Activated naive CD4-positive, alpha-beta T cell treated with anti-CD3 and anti-CD28 coated beads, Interleukin-2, amount 50 U/mL, for 24 hours (primary cell): ENCODE results near the gene G6PC1.
"Not testable (repeated sequence)": the region's sequence is repeated elsewhere in the genome, so short reads cannot be mapped to it uniquely, and the experiment has no call there.

ENCODE experiments used
- H3K27ac Mint-ChIP-seq: one replicate; pipeline ENCODE4 v1.8.0; 2021; ENCODE audit warnings: mild to moderate bottlenecking, mixed read lengths
- H3K27me3 Mint-ChIP-seq: one replicate; pipeline ENCODE4 v1.8.0; 2021; ENCODE audit warnings: mixed read lengths
- H3K36me3 Mint-ChIP-seq: one replicate; pipeline ENCODE4 v1.8.0; 2021; ENCODE audit warnings: mixed read lengths
- H3K4me1 Mint-ChIP-seq: one replicate; pipeline ENCODE4 v1.8.0; 2021; ENCODE audit warnings: mixed read lengths
- H3K4me3 Mint-ChIP-seq: one replicate; pipeline ENCODE4 v1.8.0; 2021; ENCODE audit warnings: mild to moderate bottlenecking, mixed read lengths
- H3K9me3 Mint-ChIP-seq: one replicate; pipeline ENCODE4 v1.8.0; 2021; ENCODE audit warnings: mixed read lengths

Gene G6PC1

DNA sequence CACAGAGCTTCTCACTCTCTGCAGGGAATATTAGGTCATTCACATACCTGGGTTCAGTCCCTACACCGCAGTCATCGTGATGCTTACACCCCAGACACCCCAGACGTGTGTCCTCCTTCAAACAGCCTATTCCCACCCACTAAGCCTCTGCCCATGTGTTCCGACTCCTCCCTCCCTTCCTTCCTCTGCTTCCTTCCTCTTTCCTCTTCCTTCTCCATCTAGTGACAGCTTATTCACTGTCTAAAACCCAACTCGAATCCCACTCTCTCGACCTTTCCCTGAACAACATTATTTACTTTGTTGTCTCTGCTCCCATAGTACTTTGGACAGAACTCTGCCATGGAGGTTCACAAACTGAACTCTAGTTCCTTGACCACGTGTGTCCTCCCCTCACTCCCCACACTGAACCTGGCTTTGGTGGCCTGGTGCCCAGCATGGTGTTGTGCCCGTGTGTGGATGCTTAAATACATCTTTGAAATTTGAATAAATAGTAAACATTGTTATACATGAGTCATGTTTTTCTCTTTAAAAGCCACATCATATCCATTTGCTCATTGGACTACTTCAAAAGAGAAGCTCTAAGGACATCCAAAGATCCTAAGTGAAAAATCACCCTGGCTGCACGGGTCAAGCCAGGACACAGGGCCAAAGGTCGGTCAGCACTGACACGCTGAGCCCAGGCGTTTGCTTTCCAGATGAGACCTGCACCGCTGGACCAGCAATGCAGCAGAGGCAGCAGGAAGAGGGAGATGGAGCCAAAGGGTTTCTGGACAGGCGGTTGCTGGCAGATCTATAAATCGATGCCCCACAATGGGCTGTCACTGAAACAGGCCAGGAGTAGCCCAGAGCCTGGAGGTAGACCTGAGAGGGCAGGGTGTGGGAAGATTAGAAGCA is 14.1 kb upstream of the G6PC1 start:
- Mint-ChIP-seq H3K4me1 (no peaks in the 10 kb centered on the region), H3K36me3 (no peaks in the 10 kb centered on the region), H3K9me3 (no peaks in the 10 kb centered on the region), H3K4me3 (no peak overlapping the region), H3K27ac (no peak overlapping the region), H3K27me3 (no peaks in the 10 kb centered on the region)

DNA sequence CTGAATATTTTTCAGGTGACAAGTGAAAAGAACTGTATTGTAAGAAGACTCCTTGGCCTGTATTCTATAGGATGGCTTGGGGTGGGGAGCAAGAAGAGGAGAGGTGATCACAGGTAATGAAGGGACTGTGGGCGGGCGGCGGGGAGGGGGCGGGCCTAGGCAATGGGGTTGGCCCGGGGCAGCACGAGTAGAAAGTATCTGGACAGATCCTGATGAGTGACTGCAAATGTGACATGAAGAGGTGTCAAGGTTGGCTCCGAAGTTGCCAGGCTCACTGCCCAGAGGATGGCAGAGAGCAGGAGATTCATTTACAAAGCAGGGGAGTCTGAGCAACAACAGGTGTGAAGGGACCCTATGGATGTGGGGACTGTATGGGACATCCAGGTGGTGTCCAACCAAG is 10.8 kb upstream of the G6PC1 start:
- Mint-ChIP-seq H3K27me3 (peaks cover 2% of the 10 kb centered on the region), H3K4me3 (no peak overlapping the region), H3K9me3 (no peaks in the 10 kb centered on the region), H3K4me1 (no peaks in the 10 kb centered on the region), H3K36me3 (no peaks in the 10 kb centered on the region), H3K27ac (no peak overlapping the region)

DNA sequence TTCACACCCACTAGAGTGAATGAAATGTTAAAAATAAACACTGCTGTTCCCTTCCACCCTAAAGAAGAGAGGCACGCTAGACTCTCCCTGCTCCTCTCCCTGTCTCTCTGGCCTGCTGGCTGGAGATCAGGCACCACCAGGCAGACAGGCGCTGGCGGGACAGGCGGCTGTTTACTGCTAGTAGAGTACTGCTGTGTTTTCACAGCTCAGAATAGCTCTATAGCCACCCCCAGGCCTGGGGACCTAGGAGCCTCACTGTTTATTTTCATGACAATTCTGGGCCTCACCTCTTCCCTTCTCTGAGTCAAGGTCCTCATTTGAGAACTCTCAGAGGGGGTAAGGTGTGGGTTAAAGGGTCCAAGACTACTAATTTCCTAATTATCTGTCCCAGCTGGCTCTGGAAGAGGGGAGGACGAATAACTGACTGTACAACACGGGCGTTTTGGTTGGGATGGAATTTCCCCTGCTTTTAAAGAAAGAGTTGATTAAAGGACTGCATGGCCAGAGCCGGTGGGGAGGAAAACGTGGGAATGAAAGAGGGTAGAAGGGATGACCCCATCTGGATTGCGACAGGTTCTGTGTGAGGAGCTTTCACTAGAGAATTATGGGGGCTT is 9.0 kb upstream of the G6PC1 start:
- H3K36me3 Mint-ChIP-seq: no peaks in the 10 kb centered on the region
- peaks cover 2% of the 10 kb centered on the region for H3K27me3 Mint-ChIP-seq
- no peak overlapping the region for H3K27ac Mint-ChIP-seq
- no peaks in the 10 kb centered on the region for H3K4me1 Mint-ChIP-seq
- H3K9me3 Mint-ChIP-seq: no peaks in the 10 kb centered on the region
- no peak overlapping the region for H3K4me3 Mint-ChIP-seq

DNA sequence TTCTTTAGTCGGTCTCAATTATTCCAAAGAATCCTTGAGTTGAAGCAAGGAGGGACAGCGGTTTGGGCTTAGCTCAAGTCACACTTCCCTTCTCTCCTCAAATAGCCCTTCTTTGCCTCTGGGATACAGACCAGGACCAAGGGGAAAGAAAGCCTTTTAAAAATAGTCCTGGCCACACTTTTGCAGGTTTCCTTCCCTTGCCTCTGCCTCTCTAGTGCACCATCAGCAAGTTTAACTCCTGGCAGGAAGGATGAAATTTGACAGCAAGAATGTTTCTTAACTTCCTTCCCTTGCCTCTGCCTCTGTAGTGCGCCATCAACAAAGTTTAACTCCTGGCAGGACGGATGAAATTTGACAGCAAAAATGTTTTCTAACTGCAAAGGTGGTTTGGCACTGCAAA is 7.2 kb upstream of the G6PC1 start:
- Mint-ChIP-seq H3K4me3 (no peak overlapping the region), H3K4me1 (no peaks in the 10 kb centered on the region), H3K27ac (no peak overlapping the region), H3K9me3 (no peaks in the 10 kb centered on the region), H3K27me3 (peaks cover 2% of the 10 kb centered on the region), H3K36me3 (no peaks in the 10 kb centered on the region)

GRCh38 chr17:42894283-42895184 is 6.1 kb upstream of the G6PC1 start:
- peaks cover 2% of the 10 kb centered on the region for H3K27me3 Mint-ChIP-seq
- no peaks in the 10 kb centered on the region for H3K4me1 Mint-ChIP-seq
- no peak overlapping the region for H3K4me3 Mint-ChIP-seq
- H3K27ac Mint-ChIP-seq: no peak overlapping the region
- H3K9me3 Mint-ChIP-seq: no peaks in the 10 kb centered on the region
- no peaks in the 10 kb centered on the region for H3K36me3 Mint-ChIP-seq

- Mint-ChIP-seq H3K4me1 (no peaks in the 10 kb centered on the region), H3K27ac (no peak overlapping the region), H3K4me3 (no peak overlapping the region), H3K36me3 (no peaks in the 10 kb centered on the region), H3K9me3 (no peaks in the 10 kb centered on the region), H3K27me3 (peaks cover 2% of the 10 kb centered on the region)
Measured at GRCh38 chr17:42895185-42895555, 5.4 kb upstream of the G6PC1 start.

DNA sequence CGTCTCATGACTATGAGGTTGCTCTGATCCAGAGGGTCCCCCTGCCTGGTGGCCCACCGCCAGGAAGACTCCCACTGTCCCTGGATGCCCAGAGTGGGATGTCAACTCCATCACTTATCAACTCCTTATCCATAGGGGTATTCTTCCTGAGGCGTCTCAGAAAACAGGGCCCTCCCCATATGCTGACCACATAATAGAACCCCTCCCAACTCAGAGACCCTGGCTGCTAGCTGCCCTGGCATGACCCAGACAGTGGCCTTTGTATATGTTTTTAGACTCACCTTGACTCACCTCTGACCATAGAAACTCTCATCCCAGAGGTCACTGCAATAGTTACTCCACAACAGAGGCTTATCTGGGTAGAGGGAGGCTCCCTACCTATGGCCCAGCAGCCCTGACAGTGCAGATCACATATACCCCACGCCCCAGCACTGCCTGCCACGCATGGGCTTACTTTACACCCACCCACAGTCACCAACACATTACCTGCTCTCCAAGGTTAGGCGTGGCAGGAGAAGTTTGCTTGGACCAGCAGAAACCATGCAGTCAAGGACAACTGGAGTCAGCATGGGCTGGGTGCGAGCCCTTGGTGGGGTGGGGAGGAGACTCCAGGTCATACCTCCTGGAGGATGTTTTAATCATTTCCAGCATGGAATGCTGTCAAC is 2.3 kb upstream of the G6PC1 start:
- H3K9me3 Mint-ChIP-seq: no peaks in the 10 kb centered on the region
- no peak overlapping the region for H3K4me3 Mint-ChIP-seq
- no peak overlapping the region for H3K27ac Mint-ChIP-seq
- H3K4me1 Mint-ChIP-seq: no peaks in the 10 kb centered on the region
- no peaks in the 10 kb centered on the region for H3K36me3 Mint-ChIP-seq
- H3K27me3 Mint-ChIP-seq: peaks cover 2% of the 10 kb centered on the region

- H3K27me3 Mint-ChIP-seq, H3K4me1 Mint-ChIP-seq, H3K27ac Mint-ChIP-seq, H3K9me3 Mint-ChIP-seq, H3K4me3 Mint-ChIP-seq, H3K36me3 Mint-ChIP-seq: not testable (repeated sequence)
Measured at GRCh38 chr17:42899981-42900380, 618 bp upstream of the G6PC1 start.

DNA sequence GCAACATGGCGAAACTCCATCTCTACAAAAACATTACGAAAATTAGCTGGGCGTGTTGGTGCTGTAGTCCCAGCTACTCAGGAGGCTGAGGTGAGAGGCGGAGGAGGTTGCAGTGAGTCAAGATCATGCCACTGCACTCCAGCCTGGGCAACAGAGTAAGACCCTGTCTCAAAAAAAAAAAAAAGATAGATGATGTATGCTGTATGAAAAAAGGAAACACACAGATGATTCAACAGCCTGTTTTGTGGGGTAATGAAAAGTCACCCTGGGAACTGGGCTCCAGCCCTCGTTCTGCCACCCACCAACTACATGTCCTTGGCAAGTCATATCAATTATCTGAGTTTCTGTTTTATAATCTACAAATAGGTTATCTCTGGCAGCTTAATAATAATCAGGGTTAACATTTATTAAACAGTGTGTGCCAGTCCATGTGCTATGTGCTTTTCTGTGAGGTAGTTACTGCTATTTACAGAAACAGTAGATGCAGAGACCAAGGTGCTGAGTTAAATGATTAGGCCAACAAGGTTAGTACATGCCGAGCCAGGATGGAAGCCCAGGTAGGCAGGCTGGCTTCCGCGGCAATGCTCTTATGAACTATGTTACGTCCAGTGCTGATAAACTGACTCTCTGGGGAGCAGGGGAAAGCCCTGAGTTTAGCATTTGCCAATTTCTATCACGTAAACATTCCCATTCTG is 1.1 kb downstream of the G6PC1 start:
- Mint-ChIP-seq H3K27me3 (no peaks in the 10 kb centered on the region), H3K4me1 (no peaks in the 10 kb centered on the region), H3K27ac (no peak overlapping the region), H3K36me3 (no peaks in the 10 kb centered on the region), H3K9me3 (no peaks in the 10 kb centered on the region), H3K4me3 (no peak overlapping the region)

GRCh38 chr17:42904110-42904469 is 3.5 kb downstream of the G6PC1 start:
- H3K36me3 Mint-ChIP-seq: no peaks in the 10 kb centered on the region
- H3K9me3 Mint-ChIP-seq: no peaks in the 10 kb centered on the region
- no peaks in the 10 kb centered on the region for H3K4me1 Mint-ChIP-seq
- no peak overlapping the region for H3K4me3 Mint-ChIP-seq
- no peaks in the 10 kb centered on the region for H3K27me3 Mint-ChIP-seq
- no peak overlapping the region for H3K27ac Mint-ChIP-seq

DNA sequence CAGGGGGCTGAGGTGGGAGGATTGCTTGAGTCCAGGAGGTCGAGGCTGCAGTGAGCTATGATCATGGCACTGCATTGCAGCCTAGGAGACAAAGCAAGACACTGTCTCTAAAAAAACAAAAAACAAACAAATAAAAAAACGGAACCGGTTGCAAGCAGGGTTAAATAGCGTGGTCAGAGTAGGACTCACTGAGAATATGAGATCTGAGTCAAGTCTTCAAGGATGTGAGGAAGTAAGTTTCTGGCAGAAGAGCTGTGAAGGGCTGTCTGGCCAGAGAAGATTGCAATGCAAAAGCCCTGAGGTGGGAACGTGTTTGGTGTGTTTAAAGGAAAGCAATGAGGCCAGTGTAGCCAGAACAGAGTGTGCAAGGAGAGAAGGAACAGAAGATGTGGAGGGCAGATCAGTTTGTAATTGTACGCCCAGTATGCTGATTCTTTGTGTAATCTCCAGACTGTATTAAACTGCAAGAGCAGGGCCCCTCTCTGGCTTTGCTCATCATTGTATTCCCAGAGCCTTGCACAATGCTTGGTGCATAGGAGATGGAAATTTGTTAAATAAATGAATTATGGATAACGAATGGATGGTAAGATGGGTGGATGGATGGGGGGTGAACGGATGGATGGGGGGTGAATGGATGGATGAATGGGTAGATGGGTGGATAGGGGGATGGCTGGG is 6.3 kb downstream of the G6PC1 start:
- H3K4me3 Mint-ChIP-seq: no peak overlapping the region
- no peaks in the 10 kb centered on the region for H3K9me3 Mint-ChIP-seq
- H3K27ac Mint-ChIP-seq: no peak overlapping the region
- H3K27me3 Mint-ChIP-seq: no peaks in the 10 kb centered on the region
- no peaks in the 10 kb centered on the region for H3K4me1 Mint-ChIP-seq
- H3K36me3 Mint-ChIP-seq: no peaks in the 10 kb centered on the region

GRCh38 chr17:42908872-42909700 is 8.5 kb downstream of the G6PC1 start:
- Mint-ChIP-seq H3K27ac (no peak overlapping the region), H3K4me1 (no peaks in the 10 kb centered on the region), H3K4me3 (no peak overlapping the region), H3K27me3 (no peaks in the 10 kb centered on the region), H3K36me3 (no peaks in the 10 kb centered on the region), H3K9me3 (no peaks in the 10 kb centered on the region)

DNA sequence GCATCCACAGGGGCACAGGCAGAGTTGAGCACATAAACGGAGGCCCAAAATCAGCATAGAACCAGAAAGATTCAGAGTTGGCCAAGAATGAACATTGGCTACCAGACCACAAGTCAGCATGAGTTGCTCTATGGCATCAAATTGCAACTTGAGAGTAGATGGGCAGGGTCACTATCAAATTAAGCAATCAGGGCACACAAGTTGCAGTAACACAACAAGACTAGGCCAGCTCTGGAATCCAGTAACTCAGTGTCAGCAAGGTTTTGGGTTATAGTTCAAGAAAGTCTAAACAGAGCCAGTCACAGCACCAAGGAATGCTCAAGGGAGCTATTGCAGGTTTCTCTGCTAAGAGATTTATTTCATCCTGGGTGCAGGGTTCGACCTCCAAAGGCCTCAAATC is 12.9 kb downstream of the G6PC1 start:
- Mint-ChIP-seq H3K4me3 (no peak overlapping the region), H3K27me3 (no peaks in the 10 kb centered on the region), H3K4me1 (no peaks in the 10 kb centered on the region), H3K9me3 (no peaks in the 10 kb centered on the region), H3K36me3 (no peaks in the 10 kb centered on the region), H3K27ac (no peak overlapping the region)

- no peak overlapping the region for H3K4me3 Mint-ChIP-seq
- H3K36me3 Mint-ChIP-seq: no peaks in the 10 kb centered on the region
- no peaks in the 10 kb centered on the region for H3K4me1 Mint-ChIP-seq
- H3K9me3 Mint-ChIP-seq: no peaks in the 10 kb centered on the region
- H3K27me3 Mint-ChIP-seq: no peaks in the 10 kb centered on the region
- H3K27ac Mint-ChIP-seq: no peak overlapping the region
Measured at GRCh38 chr17:42913981-42914617, 13.5 kb downstream of the G6PC1 start.
